ENCODE data around the gene SDCBP2. TPM values are rescaled to one million over a fixed set of nuclear protein-coding genes. Genes with fewer than 3 reads are reported as not detected.
"Not testable (repeated sequence)": the region's sequence is repeated elsewhere in the genome, so short reads cannot be mapped to it uniquely, and the experiment has no call there.

Gene SDCBP2
- total and polyA plus RNA-seq, 5 donors: 1.9 to 2.2 (median 2.1) TPM

- no peaks in the 10 kb centered on the region for H3K9me3 ChIP-seq (ENCODE audit: control insufficient read depth, low read length)
- H3K4me3 ChIP-seq (ENCODE audit: low read length): no peak overlapping the region
- no peaks in the 10 kb centered on the region for H3K27me3 ChIP-seq (ENCODE audit: control insufficient read depth, insufficient read depth)
- no peak overlapping the region for H3K27ac ChIP-seq (ENCODE audit: low read length)
- intact Hi-C loops (cut with DNase I): no loop called here
- 90% methylated on average over 7 of the region's 7 CpGs for WGBS
- ATAC-seq (no peak), DNase-seq (no peak)
- H3K4me1 ChIP-seq (ENCODE audit: control insufficient read depth, insufficient read depth, low read length): no peaks in the 10 kb centered on the region
These were observed 31.3 kb upstream of the SDCBP2 start for GRCh38 chr20:1360094-1360846.

- H3K27ac ChIP-seq (ENCODE audit: low read length): no peak overlapping the region
- WGBS: 93% methylated on average over 9 of the region's 9 CpGs
These were observed 29.2 kb upstream of the SDCBP2 start for GRCh38 chr20:1357921-1358671.

GRCh38 chr20:1353956-1354355 lies 25.0 kb upstream of the SDCBP2 start:
- no peaks in the 10 kb centered on the region for H3K27me3 ChIP-seq (ENCODE audit: control insufficient read depth, insufficient read depth)
- ATAC-seq: no peak
- intact Hi-C loops (cut with DNase I): no loop called here
- H3K9me3 ChIP-seq (ENCODE audit: control insufficient read depth, low read length): no peaks in the 10 kb centered on the region
- no peak for DNase-seq
- H3K4me3 ChIP-seq (ENCODE audit: low read length): no peak overlapping the region
- no peaks in the 10 kb centered on the region for H3K4me1 ChIP-seq (ENCODE audit: control insufficient read depth, insufficient read depth, low read length)
- no peak overlapping the region for H3K27ac ChIP-seq (ENCODE audit: low read length)

More at GRCh38 chr20:1357921-1358671, 29.2 kb upstream of the SDCBP2 start:
- Histone ChIP-seq H3K9me3 (ENCODE audit: control insufficient read depth, low read length) (no peaks in the 10 kb centered on the region), H3K4me3 (ENCODE audit: low read length) (no peak overlapping the region), H3K4me1 (ENCODE audit: control insufficient read depth, insufficient read depth, low read length) (no peaks in the 10 kb centered on the region), H3K27me3 (ENCODE audit: control insufficient read depth, insufficient read depth) (no peaks in the 10 kb centered on the region)
- DNase-seq (no peak), ATAC-seq (no peak)
- intact Hi-C loops (cut with DNase I): no loop called here

- no peak for ATAC-seq
- intact Hi-C loops (cut with DNase I): no loop called here
These were observed 17.5 kb upstream of the SDCBP2 start for GRCh38 chr20:1346315-1346969.

GRCh38 chr20:1345756-1346093 lies 16.8 kb upstream of the SDCBP2 start:
- Histone ChIP-seq H3K9me3 (ENCODE audit: control insufficient read depth, low read length) (no peaks in the 10 kb centered on the region), H3K27me3 (ENCODE audit: control insufficient read depth, insufficient read depth) (no peaks in the 10 kb centered on the region), H3K27ac (ENCODE audit: low read length) (no peak overlapping the region), H3K4me1 (ENCODE audit: control insufficient read depth, insufficient read depth, low read length) (peaks cover 2% of the 10 kb centered on the region), H3K4me3 (ENCODE audit: low read length) (no peak overlapping the region)
- WGBS: 94% methylated on average over 1 of the region's 1 CpG
- intact Hi-C loops (cut with DNase I): no loop called here
- ATAC-seq (no peak), DNase-seq (no peak)

More at GRCh38 chr20:1346315-1346969, 17.5 kb upstream of the SDCBP2 start:
- Histone ChIP-seq H3K9me3 (ENCODE audit: control insufficient read depth, low read length) (no peaks in the 10 kb centered on the region), H3K27ac (ENCODE audit: low read length) (no peak overlapping the region), H3K27me3 (ENCODE audit: control insufficient read depth, insufficient read depth) (no peaks in the 10 kb centered on the region), H3K4me3 (ENCODE audit: low read length) (no peak overlapping the region), H3K4me1 (ENCODE audit: control insufficient read depth, insufficient read depth, low read length) (peaks cover 2% of the 10 kb centered on the region)
- WGBS: 89% methylated on average over 2 of the region's 2 CpGs
- DNase-seq: no peak

- ATAC-seq (no peak), DNase-seq (no peak)
- Histone ChIP-seq H3K27me3 (ENCODE audit: control insufficient read depth, insufficient read depth) (no peaks in the 10 kb centered on the region), H3K27ac (ENCODE audit: low read length) (no peak overlapping the region), H3K4me1 (ENCODE audit: control insufficient read depth, insufficient read depth, low read length) (peaks cover 2% of the 10 kb centered on the region), H3K4me3 (ENCODE audit: low read length) (no peak overlapping the region), H3K9me3 (ENCODE audit: control insufficient read depth, low read length) (no peaks in the 10 kb centered on the region)
- WGBS: 82% methylated on average over 4 of the region's 4 CpGs
- intact Hi-C loops (cut with DNase I): no loop called here
These were observed 16.3 kb upstream of the SDCBP2 start for GRCh38 chr20:1345030-1345755.

- H3K27me3 ChIP-seq (ENCODE audit: control insufficient read depth, insufficient read depth); H3K4me3 ChIP-seq (ENCODE audit: low read length); intact Hi-C loops (cut with DNase I); H3K9me3 ChIP-seq (ENCODE audit: control insufficient read depth, low read length); ATAC-seq; DNase-seq; H3K27ac ChIP-seq (ENCODE audit: low read length); H3K4me1 ChIP-seq (ENCODE audit: control insufficient read depth, insufficient read depth, low read length): not testable (repeated sequence)
- WGBS: 88% methylated on average over 8 of the region's 8 CpGs
These were observed 14.6 kb upstream of the SDCBP2 start for GRCh38 chr20:1343446-1344124.

- Histone ChIP-seq H3K4me1 (ENCODE audit: control insufficient read depth, insufficient read depth, low read length) (peaks cover 13% of the 10 kb centered on the region), H3K27me3 (ENCODE audit: control insufficient read depth, insufficient read depth) (no peaks in the 10 kb centered on the region), H3K27ac (ENCODE audit: low read length) (no peak overlapping the region), H3K4me3 (ENCODE audit: low read length) (no peak overlapping the region), H3K9me3 (ENCODE audit: control insufficient read depth, low read length) (no peaks in the 10 kb centered on the region)
- intact Hi-C loops (cut with DNase I): no loop called here
- no peak for DNase-seq
- ATAC-seq: no peak
- WGBS: 79% methylated on average over 5 of the region's 5 CpGs
These were observed 12.8 kb upstream of the SDCBP2 start for GRCh38 chr20:1341561-1342265.

- no peaks in the 10 kb centered on the region for H3K9me3 ChIP-seq (ENCODE audit: control insufficient read depth, low read length)
- intact Hi-C loops (cut with DNase I): loop anchor here in 1 of 4 donors (5.0 kb wide), 1 partner anchor 34 kb away; no protein-coding TSS in a partner anchor
- H3K27me3 ChIP-seq (ENCODE audit: control insufficient read depth, insufficient read depth): no peaks in the 10 kb centered on the region
- no peak overlapping the region for H3K27ac ChIP-seq (ENCODE audit: low read length)
- DNase-seq (no peak), ATAC-seq (no peak)
- 83% methylated on average over 4 of the region's 4 CpGs for WGBS
- H3K4me1 ChIP-seq (ENCODE audit: control insufficient read depth, insufficient read depth, low read length): peaks cover 15% of the 10 kb centered on the region
- H3K4me3 ChIP-seq (ENCODE audit: low read length): no peak overlapping the region
These were observed 9.9 kb upstream of the SDCBP2 start for GRCh38 chr20:1338801-1339200.

- H3K27me3 ChIP-seq (ENCODE audit: control insufficient read depth, insufficient read depth): no peaks in the 10 kb centered on the region
- intact Hi-C loops (cut with DNase I): loop anchor here in 1 of 4 donors (5.0 kb wide), 1 partner anchor 34 kb away; no protein-coding TSS in a partner anchor
- H3K4me3 ChIP-seq (ENCODE audit: low read length): no peak overlapping the region
- no peaks in the 10 kb centered on the region for H3K9me3 ChIP-seq (ENCODE audit: control insufficient read depth, low read length)
- WGBS: 99% methylated on average over 5 of the region's 5 CpGs
- ATAC-seq (no peak), DNase-seq (no peak)
- H3K27ac ChIP-seq (ENCODE audit: low read length): peak overlapping the region; percentile 6
- peaks cover 15% of the 10 kb centered on the region for H3K4me1 ChIP-seq (ENCODE audit: control insufficient read depth, insufficient read depth, low read length)
These were observed 9.2 kb upstream of the SDCBP2 start for GRCh38 chr20:1338096-1338495.

All from right cardiac atrium (tissue), 5 donors.